GM12874 (cell line): ENCODE measurements around the gene SLC26A2.
A peak's percentile ranks its signal among the peaks of the same experiment; 100 is the strongest.

Experiments
- TF ChIP-seq, protein P1 (sequence below): IDR thresholded peaks from 2 replicates; pipeline ENCODE4 v1.5.1; 2011; ENCODE audit warnings: low read depth, mild to moderate bottlenecking, control low read depth, low read length, moderate library complexity; ENCODE audit not compliant: insufficient read depth

The SLC26A2 gene

DNA sequence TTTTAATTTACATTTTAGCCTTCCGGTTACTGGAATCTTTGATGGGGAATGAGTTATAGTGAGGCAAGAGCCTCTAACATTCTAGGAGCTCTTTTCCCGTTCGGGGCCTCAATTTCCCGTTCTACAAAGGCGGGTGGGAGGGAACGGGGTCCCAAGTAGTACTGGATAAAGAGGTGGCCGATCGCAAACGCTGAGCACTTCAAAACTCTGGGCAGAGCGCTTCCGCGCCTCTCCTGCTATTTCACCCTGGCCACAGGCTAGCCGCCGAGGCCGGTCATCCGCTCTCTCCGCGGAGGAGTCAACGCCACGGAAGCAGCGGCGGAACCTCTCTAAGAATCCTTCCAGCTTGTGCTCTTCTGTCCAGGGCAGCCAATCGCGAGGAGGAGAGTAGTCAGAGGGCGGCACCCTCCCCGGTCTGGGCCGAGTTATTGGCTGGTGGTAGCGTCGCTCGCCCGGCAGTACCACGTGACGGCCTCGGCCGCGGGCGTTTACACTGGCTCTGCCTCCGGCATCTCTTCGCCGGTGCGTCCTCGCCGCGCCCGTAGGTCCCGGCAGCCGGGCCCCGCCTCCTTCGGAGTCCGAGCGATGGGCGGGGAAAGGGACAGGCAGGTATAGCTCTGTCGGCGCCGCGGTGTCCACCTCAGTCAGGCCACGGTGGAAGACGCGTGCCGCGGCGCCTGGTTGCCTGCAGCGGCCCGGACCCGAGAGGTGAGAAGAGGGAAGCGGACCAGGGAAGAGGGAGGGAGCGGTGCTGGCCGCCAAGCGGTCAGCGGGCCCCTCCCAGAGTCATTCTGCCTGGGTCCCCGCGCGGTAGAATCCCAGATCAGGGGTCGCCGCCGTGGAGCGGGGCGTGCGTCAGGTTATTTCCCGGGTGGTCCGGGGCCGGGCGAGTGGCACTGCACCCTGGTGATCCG lies at the start of gene SLC26A2:
SLC26A2 (plus strand) TSS at position 487 of the 914 bp plus-strand sequence. CDS start 16,895 bp downstream, outside the sequence.
- TF ChIP-seq, protein P1, sequence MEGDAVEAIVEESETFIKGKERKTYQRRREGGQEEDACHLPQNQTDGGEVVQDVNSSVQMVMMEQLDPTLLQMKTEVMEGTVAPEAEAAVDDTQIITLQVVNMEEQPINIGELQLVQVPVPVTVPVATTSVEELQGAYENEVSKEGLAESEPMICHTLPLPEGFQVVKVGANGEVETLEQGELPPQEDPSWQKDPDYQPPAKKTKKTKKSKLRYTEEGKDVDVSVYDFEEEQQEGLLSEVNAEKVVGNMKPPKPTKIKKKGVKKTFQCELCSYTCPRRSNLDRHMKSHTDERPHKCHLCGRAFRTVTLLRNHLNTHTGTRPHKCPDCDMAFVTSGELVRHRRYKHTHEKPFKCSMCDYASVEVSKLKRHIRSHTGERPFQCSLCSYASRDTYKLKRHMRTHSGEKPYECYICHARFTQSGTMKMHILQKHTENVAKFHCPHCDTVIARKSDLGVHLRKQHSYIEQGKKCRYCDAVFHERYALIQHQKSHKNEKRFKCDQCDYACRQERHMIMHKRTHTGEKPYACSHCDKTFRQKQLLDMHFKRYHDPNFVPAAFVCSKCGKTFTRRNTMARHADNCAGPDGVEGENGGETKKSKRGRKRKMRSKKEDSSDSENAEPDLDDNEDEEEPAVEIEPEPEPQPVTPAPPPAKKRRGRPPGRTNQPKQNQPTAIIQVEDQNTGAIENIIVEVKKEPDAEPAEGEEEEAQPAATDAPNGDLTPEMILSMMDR, result 0 out of 2 replicates have a peak, but pooled peaks have one; percentile 1

DNA sequence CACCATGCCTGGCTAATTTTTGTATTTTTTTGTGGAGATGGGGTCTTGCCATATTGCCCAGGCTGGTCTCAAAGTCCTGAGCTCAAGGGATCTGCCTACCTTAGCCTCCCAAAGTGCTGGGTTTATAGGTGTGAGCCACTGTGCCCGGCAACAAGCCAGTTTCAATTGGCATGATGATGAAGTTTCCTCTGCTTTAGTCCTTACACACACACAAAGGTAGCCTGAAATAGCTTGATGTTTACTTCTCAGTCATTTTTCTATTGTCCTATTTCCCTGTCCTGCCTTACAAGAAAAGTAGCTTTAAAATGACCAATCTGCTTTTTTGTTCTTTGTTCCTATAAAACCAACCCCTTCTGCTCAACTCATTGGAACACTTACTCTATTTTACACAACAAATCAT lies 49.5 kb upstream of the SLC26A2 start:
- TF ChIP-seq, protein P1, result no peak

DNA sequence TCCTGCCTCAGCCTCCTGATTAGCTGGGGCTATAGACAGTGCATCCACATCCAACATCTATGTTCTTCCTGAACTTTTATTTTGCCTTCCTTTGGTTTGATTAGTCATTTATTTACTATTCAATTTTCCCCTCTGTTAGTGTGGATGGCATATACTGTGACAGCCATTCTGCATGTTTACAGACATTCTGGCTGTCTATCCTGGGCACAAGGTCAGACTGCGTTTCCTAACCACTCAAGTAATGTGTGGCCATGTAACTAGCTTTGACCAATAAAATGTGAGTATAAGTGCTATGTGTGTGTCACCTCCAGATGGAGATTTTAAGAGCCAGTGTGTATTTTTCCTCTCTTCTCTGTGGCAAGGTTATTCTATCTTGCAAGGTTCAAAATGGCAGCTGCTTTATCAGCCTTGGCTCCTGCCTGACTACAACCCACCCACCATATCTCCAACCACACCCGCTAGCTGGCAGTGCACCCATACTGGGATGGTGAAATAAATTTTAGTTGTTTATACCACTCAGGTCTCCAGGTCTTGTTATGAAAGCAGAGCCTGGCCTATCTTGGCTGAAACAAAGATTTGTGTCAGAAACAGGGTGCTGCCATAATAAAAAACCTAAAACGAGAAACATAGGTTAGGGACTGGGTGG lies 48.2 kb upstream of the SLC26A2 start:
- TF ChIP-seq, protein P1, result no peak

DNA sequence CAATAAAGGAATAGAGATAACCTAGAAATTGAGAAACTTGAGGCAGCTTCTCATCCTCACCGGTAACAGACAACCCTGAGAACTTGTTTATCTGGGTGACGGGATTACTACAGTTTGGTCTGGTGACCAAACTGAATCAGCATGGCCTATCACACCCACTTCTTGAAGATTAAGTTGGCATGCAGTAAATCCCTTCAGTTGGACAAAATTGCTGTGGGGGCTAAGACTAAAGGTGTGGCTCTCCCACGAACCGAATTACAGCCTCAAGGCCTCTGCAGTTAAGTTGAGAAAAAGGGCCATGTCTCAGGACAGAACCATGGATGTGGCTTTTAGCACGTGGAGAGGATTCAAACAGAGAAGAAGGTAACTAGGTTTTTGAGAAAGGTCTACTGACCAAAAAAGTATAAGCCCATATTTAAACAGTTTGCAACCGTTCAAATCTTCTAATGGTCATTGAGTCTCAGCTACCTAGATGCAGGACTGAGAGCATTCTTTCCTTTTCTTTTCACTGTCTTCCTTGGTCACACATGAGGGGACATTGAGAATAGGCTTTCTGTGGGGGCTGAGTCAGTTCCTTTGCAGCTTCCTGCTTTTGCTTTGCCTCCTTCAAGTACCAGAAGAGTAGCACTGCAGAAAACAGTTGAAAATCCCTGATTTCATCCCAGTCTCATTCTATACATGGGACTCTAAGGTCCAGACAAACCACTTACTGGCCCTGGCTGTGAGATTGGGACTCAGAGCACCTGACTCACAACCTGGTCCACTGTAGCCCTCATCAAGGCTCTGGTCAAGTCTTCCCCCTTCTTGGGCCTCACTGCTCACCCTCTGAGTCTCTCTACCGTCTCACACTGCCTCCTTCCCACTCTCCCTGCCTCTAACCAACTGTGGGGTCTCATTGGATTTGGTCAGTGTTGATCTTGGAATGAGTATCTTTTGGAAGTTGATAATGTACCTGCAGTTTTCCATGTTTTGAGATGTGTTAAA lies 46.8 kb upstream of the SLC26A2 start:
- TF ChIP-seq, protein P1, result no peak

DNA sequence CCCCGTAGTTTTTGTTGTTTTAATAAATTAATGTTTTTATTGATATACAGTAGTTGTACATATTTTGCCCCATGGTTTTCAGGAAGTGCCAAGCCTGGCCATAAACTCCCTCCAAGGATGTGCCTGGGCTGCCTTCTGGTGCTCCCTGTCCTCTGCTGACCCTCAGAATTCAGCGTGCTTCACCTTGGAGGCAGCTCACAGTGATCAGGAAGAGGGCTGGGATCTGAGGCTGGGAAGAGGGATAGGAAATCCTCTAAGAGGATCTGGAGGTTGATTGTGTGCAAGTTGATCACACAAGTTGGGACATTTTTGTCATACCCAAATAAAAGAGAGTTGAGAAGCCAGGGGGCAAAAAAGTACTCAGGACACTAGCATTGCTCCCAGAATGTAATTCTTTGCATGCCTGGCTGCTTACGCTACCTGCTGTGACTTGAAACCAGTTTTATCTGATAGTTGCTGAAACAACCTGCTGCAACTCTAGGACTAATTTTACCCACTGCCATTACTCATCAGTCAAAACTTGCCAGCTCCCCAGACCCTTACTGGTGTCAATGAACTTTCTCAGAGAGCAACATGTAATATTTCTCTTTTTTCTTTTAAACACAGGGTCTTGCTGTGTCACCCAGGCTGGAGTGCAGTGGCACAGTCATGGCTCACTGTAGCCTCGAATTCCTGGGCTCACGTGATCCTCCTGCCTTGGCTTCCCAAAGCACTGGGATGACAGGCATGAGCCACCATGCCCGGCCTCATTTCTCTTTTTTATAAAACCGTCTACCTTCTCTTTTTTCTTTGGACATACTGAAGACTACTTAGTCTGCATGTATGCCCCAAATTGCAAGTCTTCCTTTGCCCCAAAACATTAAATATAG lies 44.9 kb upstream of the SLC26A2 start:
- TF ChIP-seq, protein P1, result no peak

DNA sequence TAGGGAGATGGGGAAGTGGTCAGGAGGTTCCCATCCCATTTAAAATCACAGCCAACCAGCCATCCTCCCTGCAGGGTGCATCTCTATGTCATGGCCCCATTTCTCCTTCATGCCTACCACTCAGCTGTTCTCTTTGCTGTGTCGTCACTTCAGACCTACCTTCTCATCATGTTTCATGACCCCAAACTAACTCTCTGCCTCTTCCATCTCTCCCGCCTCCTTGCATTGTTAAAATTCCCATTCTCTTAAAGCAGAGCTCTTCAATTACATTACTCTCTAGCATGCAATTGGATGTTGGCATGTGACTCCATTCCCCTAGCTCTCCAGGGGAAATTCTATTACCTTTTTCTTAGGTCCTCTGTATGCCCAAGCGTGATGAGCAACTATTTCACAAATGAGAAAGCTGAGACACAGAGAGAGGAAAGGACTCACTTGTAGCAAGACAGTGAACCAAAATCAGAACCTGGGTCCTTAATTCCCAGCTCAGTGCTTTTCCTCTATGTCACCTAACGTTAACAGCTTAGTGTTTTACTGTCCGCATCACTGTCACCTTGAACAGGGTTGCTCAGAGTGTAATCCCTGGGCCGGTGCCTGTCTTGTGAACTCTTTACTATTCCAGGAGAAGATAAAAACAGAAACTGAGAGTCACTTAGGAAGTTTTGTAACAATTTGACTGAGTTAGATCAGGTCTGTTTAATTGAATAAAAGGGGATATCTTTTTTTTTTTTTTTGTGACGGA lies 44.1 kb upstream of the SLC26A2 start:
- TF ChIP-seq, protein P1, result no peak
